ENCODE results near the gene COPS7A.
"Not testable (repeated sequence)": the region's sequence is repeated elsewhere in the genome, so short reads cannot be mapped to it uniquely, and the experiment has no call there.

Gene COPS7A

DNA sequence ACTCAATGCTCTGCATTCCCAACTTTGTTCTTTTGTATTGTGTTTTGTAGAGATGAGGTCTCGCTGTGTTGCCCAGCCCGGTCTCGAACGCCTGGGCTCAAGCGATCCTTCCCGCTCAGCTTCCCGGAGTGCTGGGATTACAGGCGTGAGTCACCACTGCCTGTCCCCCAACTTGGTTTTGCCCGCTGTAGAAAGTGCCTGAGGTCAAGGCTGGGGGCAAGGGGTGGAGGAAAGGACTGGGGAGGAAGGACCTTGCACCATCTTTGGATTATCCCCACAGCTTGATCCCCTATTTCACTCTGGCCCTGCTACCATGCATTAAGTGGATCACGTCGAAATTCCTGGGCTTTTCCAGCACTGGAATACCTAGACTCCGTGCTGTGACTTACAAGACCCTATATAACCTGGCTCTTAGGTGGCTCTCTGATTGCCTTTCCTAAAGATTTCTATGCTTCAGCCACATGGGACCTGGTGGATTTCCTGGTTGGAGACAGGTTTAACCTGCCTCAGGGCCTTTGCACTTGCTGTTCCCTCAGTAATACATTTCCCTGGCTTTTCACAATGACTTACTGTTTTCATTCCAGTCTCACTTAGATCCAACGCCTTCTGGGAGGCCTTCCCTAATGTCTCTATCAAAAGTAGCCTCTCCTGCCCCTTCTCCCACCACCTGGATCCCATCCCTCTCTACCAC is 22.6 kb upstream of the COPS7A start:
- DNase-seq: no peak

- no peak for DNase-seq
Observed at GRCh38 chr12:6703631-6704030, 20.2 kb upstream of the COPS7A start.

- not testable (repeated sequence) for DNase-seq
Observed at GRCh38 chr12:6708351-6708750, 15.5 kb upstream of the COPS7A start.

GRCh38 chr12:6708960-6709394 is 14.9 kb upstream of the COPS7A start:
- DNase-seq: no peak

- not testable (repeated sequence) for DNase-seq
Observed at GRCh38 chr12:6716031-6716873, 7.6 kb upstream of the COPS7A start.

DNA sequence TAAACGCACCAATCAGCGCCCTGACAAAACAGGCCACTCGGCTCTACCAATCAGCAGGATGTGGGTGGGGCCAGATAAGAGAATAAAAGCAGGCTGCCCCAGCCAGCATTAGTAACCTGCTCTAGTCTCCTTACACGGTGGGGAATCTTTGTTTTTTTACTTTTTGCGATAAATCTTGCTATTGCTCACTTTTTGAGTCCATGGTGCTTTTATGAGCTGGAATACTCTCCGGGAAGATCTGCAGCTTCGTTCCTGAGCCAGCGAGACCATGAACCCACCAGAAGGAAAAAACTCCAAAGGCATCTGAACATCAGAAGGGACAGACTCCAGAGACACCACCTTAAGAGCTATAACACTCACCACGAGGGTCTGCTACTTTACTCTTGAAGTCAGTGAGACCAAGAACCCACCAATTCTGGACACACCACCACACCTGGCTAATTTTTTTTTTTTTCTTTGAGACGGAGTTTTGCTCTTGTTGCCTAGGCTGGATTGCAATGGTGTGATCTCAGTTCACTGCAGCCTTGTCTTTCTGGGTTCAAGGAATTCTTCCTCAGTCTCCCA is 6.9 kb upstream of the COPS7A start:
- no peak for DNase-seq

- DNase-seq: no peak
Observed at GRCh38 chr12:6722863-6723262, 983 bp upstream of the COPS7A start.

GRCh38 chr12:6724409-6724797 is 557 bp downstream of the COPS7A start:
- no peak for DNase-seq

DNA sequence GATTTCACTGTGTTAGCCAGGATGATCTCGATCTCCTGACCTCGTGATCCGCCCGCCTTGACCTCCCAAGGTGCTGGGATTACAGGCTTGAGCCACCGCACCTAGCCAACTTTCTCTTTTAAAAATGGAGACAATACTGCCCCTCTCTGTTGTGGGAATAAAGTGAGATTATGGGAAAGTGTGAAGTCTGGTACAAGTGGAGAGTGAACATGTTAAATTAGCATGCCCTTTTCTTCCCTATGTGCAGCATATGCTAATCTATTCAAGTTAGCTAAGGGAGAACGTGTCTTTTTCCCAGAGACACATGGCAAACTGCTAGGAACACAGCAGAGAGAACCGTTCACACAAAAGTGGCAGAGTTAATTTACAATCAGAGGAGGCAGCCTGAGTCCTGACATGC is 1.5 kb downstream of the COPS7A start:
- no peak for DNase-seq

- no peak for DNase-seq
Observed at GRCh38 chr12:6729186-6729585, 5.3 kb downstream of the COPS7A start.

DNA sequence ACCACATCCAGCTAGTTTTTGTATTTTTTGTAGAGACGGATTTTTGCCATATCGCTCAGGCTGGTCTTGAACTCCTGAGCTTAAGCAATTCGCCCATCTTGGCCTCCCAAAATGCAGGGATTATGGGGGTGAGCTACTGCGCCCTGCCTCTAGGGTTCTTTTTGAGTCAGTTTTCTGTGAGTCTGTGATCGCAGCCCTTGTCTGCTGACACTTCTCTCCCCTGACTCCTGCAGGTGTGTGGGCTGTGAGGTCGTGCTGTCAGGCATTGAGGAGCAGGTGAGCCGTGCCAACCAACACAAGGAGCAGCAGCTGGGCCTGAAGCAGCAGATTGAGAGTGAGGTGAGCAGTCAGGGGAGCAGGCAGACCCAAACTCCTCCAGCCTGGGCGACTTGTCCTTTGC is 6.3 kb downstream of the COPS7A start:
- no peak for DNase-seq

DNA sequence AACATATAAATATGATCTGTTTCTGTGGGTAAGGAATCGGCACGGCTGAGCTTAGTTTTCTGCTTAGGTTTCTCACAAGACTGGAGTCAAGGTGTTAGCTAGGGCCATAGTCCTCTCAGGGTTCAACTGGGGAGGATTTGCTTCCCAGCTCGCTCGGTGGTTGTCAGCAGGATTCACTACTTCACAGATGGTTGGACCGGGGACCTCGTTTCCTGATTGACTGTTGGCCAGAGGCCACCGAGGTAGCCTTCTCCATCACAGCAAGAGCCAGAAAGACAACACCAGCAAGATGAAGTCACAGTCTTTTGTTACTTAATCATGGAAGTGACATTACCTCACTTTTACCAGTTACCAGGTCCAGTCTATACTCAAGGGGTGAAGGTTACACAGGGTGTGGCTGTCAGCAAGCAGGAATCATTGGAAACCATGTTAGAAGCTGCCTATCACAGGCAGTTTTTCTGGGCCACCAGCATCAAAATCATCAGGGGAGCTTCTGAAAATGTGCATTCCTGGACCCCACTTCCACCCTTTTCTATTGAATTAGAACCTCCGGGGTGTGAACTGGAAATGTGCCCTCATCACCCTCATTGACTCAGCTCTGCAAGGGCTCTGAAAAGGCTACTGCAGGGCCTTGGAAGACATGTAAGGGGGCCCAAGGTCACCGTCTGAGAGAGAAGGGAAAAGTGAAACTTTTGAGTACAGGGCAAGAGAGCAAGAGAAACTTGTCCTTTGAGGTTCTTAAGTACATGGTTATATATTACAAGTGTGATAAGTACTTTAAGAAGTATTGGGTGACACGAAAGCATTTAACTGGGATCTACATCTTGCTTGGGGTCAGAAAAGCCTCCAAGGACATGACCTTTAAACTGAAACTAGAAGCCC is 10.9 kb downstream of the COPS7A start:
- DNase-seq: no peak

- DNase-seq: peak in 1 of 2 donors; percentile 30
Observed at GRCh38 chr12:6735448-6736191, 11.8 kb downstream of the COPS7A start.

- no peak for DNase-seq
Observed at GRCh38 chr12:6736754-6737153, 12.9 kb downstream of the COPS7A start.

DNA sequence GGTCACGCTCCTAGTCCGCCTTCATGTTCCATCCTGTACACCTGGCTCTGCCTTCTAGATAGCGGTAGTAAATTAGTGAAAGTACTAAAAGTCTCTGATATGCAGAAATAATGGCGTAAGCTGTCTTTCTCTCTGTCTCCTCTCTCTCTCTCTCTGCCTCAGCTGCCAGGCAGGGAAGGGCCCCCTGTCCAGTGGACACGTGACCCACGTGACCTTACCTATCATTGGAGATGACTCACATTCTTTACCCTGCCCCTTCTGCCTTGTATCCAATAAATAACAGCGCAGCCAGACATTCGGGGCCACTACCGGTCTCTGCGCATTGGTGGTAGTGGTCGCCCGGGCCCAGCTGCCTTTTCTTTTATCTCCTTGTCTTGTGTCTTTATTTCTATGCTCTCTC is 18.2 kb downstream of the COPS7A start:
- DNase-seq: not testable (repeated sequence)

GRCh38 chr12:6742834-6743233 is 19.0 kb downstream of the COPS7A start:
- DNase-seq: no peak

DNA sequence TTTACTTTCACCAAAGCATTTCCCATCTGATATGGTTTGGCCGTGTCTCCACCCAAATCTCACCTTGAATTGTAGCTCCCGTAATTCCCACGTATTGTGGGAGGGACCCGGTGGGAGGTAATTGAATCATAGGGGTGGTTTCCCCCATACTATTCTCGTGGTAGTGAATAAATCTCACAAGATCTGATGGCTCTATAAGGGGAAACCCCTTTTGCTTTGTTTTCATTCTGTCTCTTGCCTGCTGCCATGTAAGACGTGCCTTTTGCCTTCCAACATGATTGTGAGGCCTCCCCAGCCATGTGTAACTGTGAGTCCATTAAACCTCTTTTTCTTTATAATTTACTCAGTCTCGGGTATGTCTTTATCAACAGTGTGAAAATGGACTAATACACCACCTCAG is 19.5 kb downstream of the COPS7A start:
- not testable (repeated sequence) for DNase-seq

GRCh38 chr12:6745741-6746525 is 22.1 kb downstream of the COPS7A start:
- DNase-seq: no peak

- no peak for DNase-seq
Observed at GRCh38 chr12:6747216-6747615, 23.4 kb downstream of the COPS7A start.

DNA sequence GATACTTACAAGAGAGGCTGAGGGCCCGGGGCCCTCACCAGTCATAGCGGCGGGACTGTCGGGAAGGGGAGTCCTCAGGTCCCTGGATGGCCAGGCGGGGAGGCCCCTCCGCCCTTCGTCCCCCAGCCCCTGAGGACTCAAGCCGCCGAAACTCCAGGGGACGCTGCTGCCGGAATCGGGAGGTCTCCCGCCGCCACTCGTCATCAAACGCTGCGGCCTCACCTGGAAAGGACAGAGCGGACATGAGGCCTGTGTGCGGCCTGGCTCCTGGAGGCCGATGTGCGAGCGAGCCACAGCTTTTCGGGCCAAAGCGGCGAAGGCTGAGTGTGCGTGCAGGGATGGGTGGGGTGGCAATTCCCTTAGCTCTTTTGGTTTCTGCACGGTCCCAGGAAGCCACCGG is 24.9 kb downstream of the COPS7A start:
- DNase-seq: no peak

DNA sequence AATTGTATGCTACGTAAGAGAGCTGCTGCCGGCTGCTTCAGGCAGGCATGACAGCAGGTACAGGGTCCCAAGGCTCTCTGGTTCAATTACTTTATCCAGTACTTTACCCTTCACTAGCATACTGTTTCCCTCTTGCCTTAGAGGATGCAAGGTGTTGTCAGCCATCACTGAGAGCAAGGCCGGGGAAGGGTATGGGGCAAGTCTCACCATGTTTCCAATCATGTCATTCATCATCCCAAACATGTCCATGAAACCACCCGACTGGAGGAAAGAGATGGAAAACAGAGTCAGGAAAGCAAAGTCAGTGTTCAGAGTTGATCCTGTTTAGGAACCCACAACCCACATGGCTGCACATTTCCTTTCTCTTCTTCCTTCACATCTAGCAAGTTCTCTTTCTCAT is 26.7 kb downstream of the COPS7A start:
- DNase-seq: no peak
